ENCODE measurements around the gene CYLC2.

CYLC2 gene

DNA sequence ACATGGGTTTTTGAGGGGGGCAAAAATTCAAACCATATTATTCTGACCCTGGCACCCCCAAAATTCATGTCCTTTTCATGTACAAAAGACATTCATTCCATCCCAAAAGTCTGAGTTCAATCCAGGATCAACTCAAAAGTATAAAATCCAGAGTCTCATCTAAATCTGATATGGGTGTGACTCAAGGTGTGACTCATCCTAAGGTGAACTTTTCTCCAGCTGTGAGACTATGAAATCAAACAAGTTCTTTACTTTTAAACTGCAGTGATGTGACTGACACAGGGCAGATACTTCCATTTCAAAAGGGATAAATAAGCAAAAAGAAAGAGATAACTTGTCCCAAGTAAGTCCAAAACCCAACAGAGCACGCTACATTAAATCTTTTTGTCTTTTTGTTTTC lies 20.6 kb upstream of the CYLC2 start:
- Histone ChIP-seq H3K4me3 (no peak overlapping the region), H3K4me1 (no peaks in the 10 kb centered on the region), H3K27me3 (no peaks in the 10 kb centered on the region), H3K27ac (no peak overlapping the region), H3K9me3 (peaks cover 0 to 8% (median 0%) of the 10 kb centered on the region in 3 donors), H3K36me3 (no peaks in the 10 kb centered on the region)
- TF ChIP-seq, protein P1, sequence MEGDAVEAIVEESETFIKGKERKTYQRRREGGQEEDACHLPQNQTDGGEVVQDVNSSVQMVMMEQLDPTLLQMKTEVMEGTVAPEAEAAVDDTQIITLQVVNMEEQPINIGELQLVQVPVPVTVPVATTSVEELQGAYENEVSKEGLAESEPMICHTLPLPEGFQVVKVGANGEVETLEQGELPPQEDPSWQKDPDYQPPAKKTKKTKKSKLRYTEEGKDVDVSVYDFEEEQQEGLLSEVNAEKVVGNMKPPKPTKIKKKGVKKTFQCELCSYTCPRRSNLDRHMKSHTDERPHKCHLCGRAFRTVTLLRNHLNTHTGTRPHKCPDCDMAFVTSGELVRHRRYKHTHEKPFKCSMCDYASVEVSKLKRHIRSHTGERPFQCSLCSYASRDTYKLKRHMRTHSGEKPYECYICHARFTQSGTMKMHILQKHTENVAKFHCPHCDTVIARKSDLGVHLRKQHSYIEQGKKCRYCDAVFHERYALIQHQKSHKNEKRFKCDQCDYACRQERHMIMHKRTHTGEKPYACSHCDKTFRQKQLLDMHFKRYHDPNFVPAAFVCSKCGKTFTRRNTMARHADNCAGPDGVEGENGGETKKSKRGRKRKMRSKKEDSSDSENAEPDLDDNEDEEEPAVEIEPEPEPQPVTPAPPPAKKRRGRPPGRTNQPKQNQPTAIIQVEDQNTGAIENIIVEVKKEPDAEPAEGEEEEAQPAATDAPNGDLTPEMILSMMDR (IDR thresholded peaks at IDR 0.05): no peak
- intact Hi-C loops (cut with DNase I; ENCODE audit: low total_unique reads): no loop called here
- DNase-seq: no peak

DNA sequence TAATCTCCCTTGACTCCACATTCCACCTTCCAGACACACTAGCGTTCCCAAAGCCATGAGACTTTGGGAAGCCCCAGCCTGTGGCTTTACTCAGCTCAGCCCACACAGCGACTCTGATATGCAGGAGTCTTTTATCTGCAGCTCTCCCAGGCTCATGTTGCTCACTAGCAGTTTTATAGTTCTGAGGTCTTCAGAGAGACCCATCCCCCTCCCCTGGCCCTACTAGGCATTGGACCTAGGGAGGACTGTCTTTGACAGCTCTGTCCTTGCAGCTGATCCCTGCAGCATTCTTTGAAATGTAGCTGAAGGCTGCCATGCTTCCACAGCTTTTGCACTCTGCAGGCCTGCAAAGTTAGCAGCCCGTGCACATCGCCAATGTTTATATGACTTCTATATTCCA lies 19.9 kb upstream of the CYLC2 start:
- H3K4me1 ChIP-seq: no peaks in the 10 kb centered on the region
- intact Hi-C loops (cut with DNase I; ENCODE audit: low total_unique reads): no loop called here

DNA sequence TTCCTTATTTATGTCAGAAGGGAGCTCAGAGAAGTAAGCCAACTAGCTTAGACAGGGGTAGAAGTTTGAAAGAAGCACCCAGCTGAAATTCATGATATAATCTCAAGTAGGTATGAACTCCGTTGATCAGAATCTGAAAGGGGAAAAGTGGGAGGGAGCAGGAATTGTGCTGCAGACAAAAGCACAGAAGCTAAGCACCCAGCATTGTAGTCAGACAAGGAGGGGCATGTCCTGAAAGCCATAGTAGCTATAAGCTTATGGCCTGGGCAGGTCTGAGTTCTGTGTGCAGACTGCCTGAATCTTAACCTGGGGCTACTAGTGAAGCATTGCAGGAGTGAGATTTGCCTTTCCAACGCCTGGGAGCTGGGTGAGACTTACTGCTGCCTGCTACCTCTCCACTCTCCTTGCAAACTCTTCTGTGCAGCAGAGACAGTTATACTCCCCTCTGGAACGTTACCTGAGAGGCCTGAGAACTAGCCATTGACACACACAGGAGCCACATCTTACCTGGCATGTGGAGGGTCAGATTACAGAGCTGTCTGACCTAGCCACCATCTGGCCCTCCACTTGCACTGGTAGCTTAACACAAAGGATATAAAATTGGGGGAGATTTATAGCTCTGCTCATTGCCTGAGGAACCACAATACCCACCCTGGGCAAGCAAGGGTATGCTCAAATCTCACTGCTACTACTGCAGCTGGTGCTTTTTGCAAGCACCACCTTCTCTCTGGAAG lies 9.8 kb upstream of the CYLC2 start:
- DNase-seq: no peak
- Histone ChIP-seq H3K9me3 (no peaks in the 10 kb centered on the region), H3K36me3 (no peaks in the 10 kb centered on the region), H3K4me1 (no peaks in the 10 kb centered on the region), H3K27ac (no peak overlapping the region), H3K27me3 (no peaks in the 10 kb centered on the region), H3K4me3 (no peak overlapping the region)
- intact Hi-C loops (cut with DNase I; ENCODE audit: low total_unique reads): no loop called here
- TF ChIP-seq, protein P1 (IDR thresholded peaks at IDR 0.05): no peak

More for the DNA sequence above, 19.9 kb upstream of the CYLC2 start:
- H3K4me3 ChIP-seq: no peak overlapping the region
- no peaks in the 10 kb centered on the region for H3K36me3 ChIP-seq
- no peak for DNase-seq
- H3K9me3 ChIP-seq: peaks cover 0 to 8% (median 0%) of the 10 kb centered on the region in 3 donors
- H3K27ac ChIP-seq: no peak overlapping the region
- H3K27me3 ChIP-seq: no peaks in the 10 kb centered on the region
- TF ChIP-seq, protein P1 (IDR thresholded peaks at IDR 0.05): no peak

DNA sequence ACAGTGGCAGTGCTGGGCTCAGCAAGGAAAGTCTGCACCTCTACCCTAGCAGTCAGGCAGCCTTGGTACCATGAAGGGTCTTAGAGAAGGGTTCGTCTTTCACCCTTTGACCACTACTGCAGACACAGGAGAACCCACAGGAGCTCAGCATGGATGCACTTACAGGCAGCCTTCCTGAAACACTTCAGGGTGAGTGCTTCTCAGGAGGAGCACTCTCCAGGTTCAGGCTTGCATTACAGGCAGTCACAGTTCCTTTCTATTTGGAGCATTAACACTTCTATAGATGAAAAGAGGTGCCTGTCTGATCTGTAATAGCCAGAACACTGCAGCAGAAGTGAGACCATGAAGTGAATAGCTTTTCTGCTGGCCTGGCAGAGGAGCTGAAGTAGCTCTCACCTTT lies 8.7 kb upstream of the CYLC2 start:
- TF ChIP-seq, protein P1 (IDR thresholded peaks at IDR 0.05): no peak
- H3K27ac ChIP-seq: no peak overlapping the region
- H3K4me1 ChIP-seq: no peaks in the 10 kb centered on the region
- no peak for DNase-seq
- no peaks in the 10 kb centered on the region for H3K36me3 ChIP-seq
- H3K27me3 ChIP-seq: no peaks in the 10 kb centered on the region
- H3K4me3 ChIP-seq: no peak overlapping the region
- H3K9me3 ChIP-seq: no peaks in the 10 kb centered on the region
- intact Hi-C loops (cut with DNase I; ENCODE audit: low total_unique reads): no loop called here

DNA sequence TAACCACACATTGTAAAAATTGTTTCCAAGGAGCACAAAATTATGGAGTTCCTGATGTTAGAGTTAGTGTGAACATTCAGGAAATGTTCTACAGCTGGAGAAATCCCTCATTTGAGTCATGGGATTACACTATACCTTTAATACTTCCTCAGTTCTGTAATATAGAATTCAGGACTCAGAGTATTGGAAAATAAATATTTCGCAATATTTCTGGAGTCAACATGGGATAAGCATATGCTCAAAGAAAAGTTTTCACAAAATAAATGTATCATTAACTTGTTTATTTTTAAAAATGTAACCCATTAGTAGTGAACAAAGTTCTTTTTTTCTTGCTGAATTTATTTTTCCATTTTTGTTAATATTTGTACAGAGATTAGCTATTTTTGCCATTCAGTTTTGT lies 8.6 kb downstream of the CYLC2 start:
- no peak overlapping the region for H3K4me3 ChIP-seq
- DNase-seq: no peak
- intact Hi-C loops (cut with DNase I; ENCODE audit: low total_unique reads): no loop called here
- TF ChIP-seq, protein P1 (IDR thresholded peaks at IDR 0.05): no peak
- no peaks in the 10 kb centered on the region for H3K27me3 ChIP-seq
- no peaks in the 10 kb centered on the region for H3K36me3 ChIP-seq
- H3K27ac ChIP-seq: no peak overlapping the region
- no peaks in the 10 kb centered on the region for H3K9me3 ChIP-seq
- no peaks in the 10 kb centered on the region for H3K4me1 ChIP-seq

Measured in tibial artery (tissue), 4 donors.